Esophagus (tissue), 2 donors: ENCODE results near the gene LETMD1. TPM values are rescaled to one million over a fixed set of nuclear protein-coding genes. Genes with fewer than 3 reads are reported as not detected.
A peak's percentile ranks its signal among the peaks of the same experiment; 100 is the strongest.

ENCODE experiments used
- H3K27ac ChIP-seq, 2 donors: one replicate each; pipeline ENCODE4 v1.5.1; 2013; ENCODE audit warnings: low read depth in 2 of 2, mild to moderate bottlenecking in 2 of 2, inconsistent platforms in 1 of 2, low read length in 1 of 2, moderate library complexity in 1 of 2
- H3K27me3 ChIP-seq, 2 donors: one replicate each; pipeline ENCODE4 v1.6.1; 2013; ENCODE audit warnings: low read length in 2 of 2, control low read depth in 1 of 2, mild to moderate bottlenecking in 1 of 2; ENCODE audit not compliant: insufficient read depth in 2 of 2, control insufficient read depth in 1 of 2
- H3K36me3 ChIP-seq, 2 donors: one replicate each; pipeline ENCODE4 v1.6.1; 2013; ENCODE audit warnings: low read length in 1 of 2; ENCODE audit not compliant: control insufficient read depth in 2 of 2, insufficient read depth in 2 of 2
- H3K4me1 ChIP-seq, 2 donors: one replicate each; pipeline ENCODE4 v1.6.1; 2013; ENCODE audit warnings: low read length in 1 of 2; ENCODE audit not compliant: control insufficient read depth in 2 of 2, insufficient read depth in 2 of 2
- H3K4me3 ChIP-seq, 2 donors: one replicate each; pipeline ENCODE4 v1.5.1; 2013; ENCODE audit warnings: low read length in 2 of 2, mild to moderate bottlenecking in 2 of 2, low read depth in 1 of 2, moderate library complexity in 1 of 2
- H3K9me3 ChIP-seq, 2 donors: one replicate each; pipeline ENCODE4 v1.6.1; 2013; ENCODE audit warnings: mild to moderate bottlenecking in 2 of 2, low read depth in 1 of 2, low read length in 1 of 2, moderate library complexity in 1 of 2; ENCODE audit not compliant: control insufficient read depth in 2 of 2, insufficient read depth in 1 of 2
- WGBS, 2 donors: extraction: QIAGEN DNeasy Blood & Tissue Kit; methylation state at CpG; one replicate each; pipeline ENCODE4 v1.1.7; 2013; 5-methylcytosine and 5-hydroxymethylcytosine counted together
- polyA plus RNA-seq, 2 donors: library from polyadenylated mRNA; stranded (reverse); fragments of 200-250 nt; gene quantifications; one replicate each; pipeline ENCODE4 v1.2.3, GENCODE V29; 2013
- donor health status: healthy with polysubstance abuse.
- donor health status: Bipolar disorder and iron deficiency.

LETMD1 gene
- polyA plus RNA-seq, 2 donors = 30.9 to 36.8 TPM

DNA sequence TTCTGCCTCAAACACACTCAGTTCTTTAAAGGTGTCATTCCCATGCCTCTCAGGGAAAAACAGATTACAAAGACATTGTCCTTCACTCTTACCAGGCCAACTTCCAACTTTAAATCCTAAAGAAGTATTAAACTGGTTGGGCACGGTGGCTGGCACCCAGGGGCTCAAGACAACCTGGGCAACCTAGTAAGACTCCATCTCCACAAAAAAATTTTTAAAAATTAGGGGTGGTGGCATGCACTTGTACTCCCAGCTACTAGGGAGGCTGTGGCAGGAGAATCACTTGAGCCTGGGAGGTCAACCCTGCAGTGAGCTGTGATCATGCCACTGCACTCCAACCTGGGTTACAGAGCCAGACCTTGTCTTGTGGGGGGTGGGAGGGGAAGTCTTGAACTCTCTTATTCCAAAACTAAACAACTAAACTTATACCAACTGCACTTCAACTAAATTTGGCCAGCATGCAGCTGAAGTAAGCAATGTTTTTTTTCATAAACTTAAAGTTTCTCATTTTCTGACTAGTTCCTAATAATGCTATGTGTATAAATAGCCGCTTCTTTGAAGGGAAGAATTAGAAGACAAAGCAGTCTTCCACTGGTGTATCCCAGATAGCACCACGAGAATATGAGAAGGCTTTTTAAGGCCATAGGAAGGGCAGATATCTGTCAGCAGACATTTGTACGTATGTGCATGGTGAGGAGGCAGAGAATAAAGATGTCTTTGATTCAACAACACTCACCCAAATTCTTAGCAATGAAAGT lies 24.3 kb upstream of the LETMD1 start:
- Histone ChIP-seq H3K4me3 (peak overlapping the region; percentile 32 to 78), H3K27ac (peak overlapping the region; percentile 86 to 95), H3K4me1 (no peaks in the 10 kb centered on the region), H3K27me3 (no peaks in the 10 kb centered on the region), H3K9me3 (no peaks in the 10 kb centered on the region), H3K36me3 (no peaks in the 10 kb centered on the region)
- 33 to 41% methylated on average over 4 of the region's 4 CpGs for WGBS, 2 donors

DNA sequence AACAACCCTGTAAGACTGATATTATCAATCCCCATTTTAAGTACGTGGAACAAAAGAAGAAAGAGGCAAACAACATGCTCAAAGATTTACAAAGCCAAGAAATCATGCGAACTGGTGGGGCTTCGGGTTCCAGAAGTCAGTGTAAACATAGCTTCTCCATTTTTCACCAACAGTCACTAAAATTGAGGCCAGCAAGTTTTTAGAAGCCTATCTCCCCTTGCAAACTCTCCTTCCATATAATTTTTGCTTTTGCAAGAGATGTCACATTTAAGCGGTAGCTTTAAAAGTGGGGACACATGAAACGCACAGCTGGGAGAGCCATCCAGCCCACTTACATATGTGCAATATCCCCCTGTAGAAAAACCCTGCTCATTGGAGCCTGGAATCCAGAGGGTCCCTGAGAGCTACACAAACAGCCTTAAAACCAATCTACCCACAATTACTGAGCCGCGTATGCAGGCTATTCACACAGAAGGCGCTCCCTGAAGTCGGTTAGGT lies 22.7 kb upstream of the LETMD1 start:
- H3K4me3 ChIP-seq = peak overlapping the region; percentile 78 to 97
- no peaks in the 10 kb centered on the region for H3K36me3 ChIP-seq
- WGBS, 2 donors = 5 to 6% methylated on average over 9 of the region's 9 CpGs
- H3K4me1 ChIP-seq = no peaks in the 10 kb centered on the region
- H3K27me3 ChIP-seq = no peaks in the 10 kb centered on the region
- H3K9me3 ChIP-seq = no peaks in the 10 kb centered on the region
- H3K27ac ChIP-seq = peak overlapping the region; percentile 95 to 97

GRCh38 chr12:51025836-51026638 lies 22.1 kb upstream of the LETMD1 start, which contains the start of gene SLC11A2:
SLC11A2 (minus strand) TSS chr12:51026384; CDS start chr12:51010728, 15,656 bp downstream.
- 0 to 1% methylated on average over 72 to 74 of the region's 74 CpGs for WGBS, 2 donors
- Histone ChIP-seq H3K9me3 (no peaks in the 10 kb centered on the region), H3K4me3 (peak within 1 kb of the TSS; percentile 78 to 97), H3K27me3 (no peaks in the 10 kb centered on the region), H3K27ac (peak within 1 kb of the TSS; percentile 95 to 97), H3K36me3 (no peaks in the 10 kb centered on the region), H3K4me1 (no peaks in the 10 kb centered on the region)

- Histone ChIP-seq H3K4me3 (peak overlapping the region in 1 of 2 donors; percentile 13), H3K27me3 (no peaks in the 10 kb centered on the region), H3K36me3 (no peaks in the 10 kb centered on the region), H3K4me1 (no peaks in the 10 kb centered on the region), H3K27ac (peak overlapping the region in 1 of 2 donors; percentile 15), H3K9me3 (no peaks in the 10 kb centered on the region)
- WGBS, 2 donors = 86 to 88% methylated on average over 15 of the region's 15 CpGs
Measured at GRCh38 chr12:51027342-51027835, 20.7 kb upstream of the LETMD1 start.

GRCh38 chr12:51028126-51028812 lies 19.9 kb upstream of the LETMD1 start:
- no peaks in the 10 kb centered on the region for H3K36me3 ChIP-seq
- H3K4me3 ChIP-seq = peak overlapping the region in 1 of 2 donors; percentile 4
- H3K27ac ChIP-seq = peak overlapping the region in 1 of 2 donors; percentile 63
- H3K4me1 ChIP-seq = no peaks in the 10 kb centered on the region
- 15 to 17% methylated on average over 9 of the region's 9 CpGs for WGBS, 2 donors
- H3K27me3 ChIP-seq = no peaks in the 10 kb centered on the region
- H3K9me3 ChIP-seq = no peaks in the 10 kb centered on the region

GRCh38 chr12:51028813-51029150 lies 19.3 kb upstream of the LETMD1 start:
- Histone ChIP-seq H3K27me3 (no peaks in the 10 kb centered on the region), H3K4me1 (no peaks in the 10 kb centered on the region), H3K27ac (no peak overlapping the region), H3K9me3 (no peaks in the 10 kb centered on the region), H3K4me3 (peak overlapping the region in 1 of 2 donors; percentile 4), H3K36me3 (no peaks in the 10 kb centered on the region)
- 42 to 50% methylated on average over 5 of the region's 5 CpGs for WGBS, 2 donors

DNA sequence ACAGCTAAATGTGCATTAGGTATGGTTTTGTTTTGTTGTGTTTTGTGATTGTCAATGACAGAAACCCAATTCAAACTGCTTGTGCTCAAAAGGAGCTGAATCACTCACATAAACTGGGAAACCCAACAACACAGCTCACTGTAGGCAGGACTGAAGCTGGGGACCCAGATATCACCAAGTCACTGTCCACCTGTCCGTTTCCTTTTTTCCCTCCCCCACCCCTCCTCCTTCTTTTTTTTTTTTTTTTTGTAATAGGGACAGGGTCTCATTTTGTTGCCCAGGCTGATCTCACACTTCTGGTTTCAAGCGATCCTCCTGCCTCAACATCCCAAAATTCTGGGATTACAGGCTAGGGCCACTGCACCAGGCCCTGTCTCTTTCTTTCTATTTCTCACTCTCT lies 15.1 kb upstream of the LETMD1 start:
- 90 to 96% methylated on average over 2 of the region's 2 CpGs for WGBS, 2 donors

GRCh38 chr12:51033457-51034089 lies 14.6 kb upstream of the LETMD1 start:
- Histone ChIP-seq H3K27me3 (no peaks in the 10 kb centered on the region), H3K36me3 (no peaks in the 10 kb centered on the region)

More for the DNA sequence above, 15.1 kb upstream of the LETMD1 start:
- H3K27me3 ChIP-seq = no peaks in the 10 kb centered on the region
- H3K4me3 ChIP-seq = no peak overlapping the region
- H3K4me1 ChIP-seq = no peaks in the 10 kb centered on the region
- no peaks in the 10 kb centered on the region for H3K36me3 ChIP-seq
- H3K27ac ChIP-seq = no peak overlapping the region
- no peaks in the 10 kb centered on the region for H3K9me3 ChIP-seq

GRCh38 chr12:51036279-51036678 lies 11.8 kb upstream of the LETMD1 start:
- Histone ChIP-seq H3K4me3 (no peak overlapping the region), H3K27me3 (no peaks in the 10 kb centered on the region), H3K27ac (no peak overlapping the region), H3K9me3 (no peaks in the 10 kb centered on the region), H3K36me3 (no peaks in the 10 kb centered on the region), H3K4me1 (no peaks in the 10 kb centered on the region)
- 73 to 74% methylated on average over 3 of the region's 3 CpGs for WGBS, 2 donors

More at GRCh38 chr12:51033457-51034089, 14.6 kb upstream of the LETMD1 start:
- Histone ChIP-seq H3K4me3 (no peak overlapping the region), H3K9me3 (no peaks in the 10 kb centered on the region), H3K4me1 (no peaks in the 10 kb centered on the region), H3K27ac (no peak overlapping the region)
- WGBS, 2 donors = 93 to 97% methylated on average over 4 of the region's 4 CpGs
